ENCODE data around the gene STAB2. TPM values are rescaled to one million over a fixed set of nuclear protein-coding genes. Genes with fewer than 3 reads are reported as not detected.

STAB2 gene
- total and polyA plus RNA-seq, 2 of the 8 experiments (the other 6 are each of a cell fraction or from before 2014, with no cell fraction given) = not detected

GRCh38 chr12:103671367-103671766, 84.3 kb downstream of the STAB2 start:
- Histone ChIP-seq H4K5ac (ENCODE audit: insufficient read length, low read depth, low read length) (no peak overlapping the region), H2BK120ac (replicated peaks; ENCODE audit: low read depth, low read length) (no peak overlapping the region), H3K23ac (ENCODE audit: insufficient read length) (no peak overlapping the region), H4K8ac (ENCODE audit: extremely low read depth, insufficient read depth, low read length) (no peak overlapping the region), H4K91ac (replicated peaks; ENCODE audit: insufficient read length, low read length) (no peak overlapping the region), H3K27me3 (replicated peaks in 1 of 4; ENCODE audit: control insufficient read depth in 3 of 4, extremely low read depth in 1 of 4, insufficient read depth in 3 of 4, low read length in 3 of 4) (no peaks in the 10 kb centered on the region), H3K4me2 (ENCODE audit: insufficient read depth in 1 of 2, low read depth in 2 of 2, low read length in 2 of 2) (no peak overlapping the region), H3K4me1 (replicated peaks in 1 of 4; ENCODE audit: control insufficient read depth in 3 of 4, insufficient read depth in 4 of 4, low read length in 3 of 4) (peaks cover 0 to 4% (median under 1%) of the 10 kb centered on the region in 4 experiments; a peak in 3 of 7 replicates), H4K20me1 (replicated peaks in 1 of 2; ENCODE audit: control insufficient read depth in 1 of 2, insufficient read depth in 2 of 2, low read length in 2 of 2) (no peaks in the 10 kb centered on the region), H3K23me2 (ENCODE audit: low read depth, low read length) (no peaks in the 10 kb centered on the region), H3K9ac (replicated peaks in 1 of 4; ENCODE audit: extremely low read depth in 1 of 4, low read depth in 3 of 4, low read length in 3 of 4) (no peak overlapping the region), H3K14ac (ENCODE audit: insufficient read length) (no peak overlapping the region), H3K18ac (ENCODE audit: extremely low read depth, low read length) (no peak overlapping the region), H2AFZ (ENCODE audit: low read length) (no peak overlapping the region), H3K36me3 (ENCODE audit: control insufficient read depth in 2 of 4, insufficient read depth in 4 of 4, low read length in 3 of 4) (no peaks in the 10 kb centered on the region), H3K4me3 (ENCODE audit: extremely low read depth in 1 of 4, insufficient read depth in 2 of 4, low read depth in 3 of 4, low read length in 4 of 4) (no peak overlapping the region), H2AK5ac (ENCODE audit: low read depth, low read length) (no peak overlapping the region), H2BK20ac (ENCODE audit: low read length) (no peak overlapping the region), H2BK5ac (ENCODE audit: low read depth, low read length) (no peak overlapping the region), H2BK12ac (ENCODE audit: low read depth, low read length) (no peak overlapping the region), H2BK15ac (ENCODE audit: low read length) (no peak overlapping the region), H3K79me2 (ENCODE audit: control insufficient read depth in 1 of 2, insufficient read depth in 2 of 2, low read length in 2 of 2) (no peaks in the 10 kb centered on the region), H3K79me1 (ENCODE audit: low read depth, low read length) (no peaks in the 10 kb centered on the region), H3K56ac (replicated peaks; ENCODE audit: insufficient read length, low read depth, low read length) (no peak overlapping the region), H3K4ac (replicated peaks; ENCODE audit: insufficient read length, low read depth, low read length) (no peak overlapping the region), H3K27ac (ENCODE audit: low read depth, low read length) (no peak overlapping the region), H3K9me3 (ENCODE audit: insufficient read depth in 2 of 2, low read depth in 1 of 2, low read length in 1 of 2) (no peaks in the 10 kb centered on the region)
- ChIA-PET CTCF (ENCODE audit: partially characterized antibody) (interaction anchor here (1.9 kb wide), 1 partner anchor 39 kb away, joined by 5 read pairs; no protein-coding TSS in a partner anchor), POLR2A (ENCODE audit: partially characterized antibody) (interaction anchor here (0.6 kb wide), 1 partner anchor 214 kb away, joined by 3 read pairs; no protein-coding TSS in a partner anchor)
- DNase-seq (ENCODE audit: low read depth in 1 of 2, low spot score in 2 of 2) = no peak
- FAIRE-seq = no peak
- WGBS, 2 experiments (ENCODE audit: extremely low coverage in 1 of 2, insufficient coverage in 1 of 2, insufficient read length in 1 of 2, insufficient replicate concordance in 2 of 2, low coverage in 1 of 2, low lambda C conversion rate in 2 of 2, missing lambda C conversion rate in 1 of 2) = 88% methylated on average over 1 of the region's 1 CpG; no CpG with 5 or more reads in 1 of the 2 experiments
- TF ChIP-seq, protein P1, sequence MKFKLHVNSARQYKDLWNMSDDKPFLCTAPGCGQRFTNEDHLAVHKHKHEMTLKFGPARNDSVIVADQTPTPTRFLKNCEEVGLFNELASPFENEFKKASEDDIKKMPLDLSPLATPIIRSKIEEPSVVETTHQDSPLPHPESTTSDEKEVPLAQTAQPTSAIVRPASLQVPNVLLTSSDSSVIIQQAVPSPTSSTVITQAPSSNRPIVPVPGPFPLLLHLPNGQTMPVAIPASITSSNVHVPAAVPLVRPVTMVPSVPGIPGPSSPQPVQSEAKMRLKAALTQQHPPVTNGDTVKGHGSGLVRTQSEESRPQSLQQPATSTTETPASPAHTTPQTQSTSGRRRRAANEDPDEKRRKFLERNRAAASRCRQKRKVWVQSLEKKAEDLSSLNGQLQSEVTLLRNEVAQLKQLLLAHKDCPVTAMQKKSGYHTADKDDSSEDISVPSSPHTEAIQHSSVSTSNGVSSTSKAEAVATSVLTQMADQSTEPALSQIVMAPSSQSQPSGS (IDR thresholded peaks at IDR 0.05; ENCODE audit: low read length) = no peak
- no peak for TF ChIP-seq FOSL1 (IDR thresholded peaks at IDR 0.05; ENCODE audit: insufficient read depth, low read depth, low read length)
- TF ChIP-seq HDAC2 (IDR thresholded peaks at IDR 0.05; ENCODE audit: borderline replicate concordance in 1 of 2, low read depth in 2 of 2, low read length in 2 of 2) = no peak
- TF ChIP-seq SUZ12 (IDR thresholded peaks at IDR 0.05; ENCODE audit: low read length) = no peak
- TF ChIP-seq ZNF274 (IDR thresholded peaks at IDR 0.05; ENCODE audit: borderline replicate concordance, extremely low read depth, low read length) = no peak
